OCI-LY1 (cell line): ENCODE results near the gene AFMID.

ENCODE experiments used
- H2AFZ ChIP-seq: fragments of 200-600 bp; sonication (generic), shearing (Covaris generic); 2 replicates; pipeline ENCODE4 v1.6.0; 2014; ENCODE audit warnings: antibody characterized with exemption, mild to moderate bottlenecking, low read length
- H3F3A ChIP-seq: fragments of 200-600 bp; sonication (generic), shearing (Covaris generic); 2 replicates; pipeline ENCODE4 v1.6.0; 2014; ENCODE audit warnings: mild to moderate bottlenecking, antibody characterized with exemption, low read length, moderate library complexity; ENCODE audit not compliant: insufficient read depth
- H3K27ac ChIP-seq: fragments of 200-600 bp; sonication (generic); 2 replicates; pipeline ENCODE4 v1.5.1; 2014; ENCODE audit warnings: low read length, mixed run types, mild to moderate bottlenecking, low read depth; ENCODE audit not compliant: poor library complexity, severe bottlenecking
- H3K27me3 ChIP-seq: fragments of 200-600 bp; sonication (generic); 2 replicates; pipeline ENCODE4 v1.6.0; 2014; ENCODE audit warnings: antibody characterized with exemption, mild to moderate bottlenecking, low read length, moderate library complexity; ENCODE audit not compliant: insufficient read depth
- H3K36me3 ChIP-seq: fragments of 200-600 bp; sonication (generic); 2 replicates; pipeline ENCODE4 v1.6.1; 2014; ENCODE audit warnings: mild to moderate bottlenecking, antibody characterized with exemption, low read length, moderate library complexity, mixed read lengths; ENCODE audit not compliant: insufficient read depth
- H3K4me1 ChIP-seq: fragments of 200-600 bp; sonication (generic); 2 replicates; pipeline ENCODE4 v1.5.1; 2014; ENCODE audit warnings: mild to moderate bottlenecking, low read length, moderate library complexity; ENCODE audit not compliant: insufficient read depth, severe bottlenecking
- H3K4me2 ChIP-seq: fragments of 200-600 bp; sonication (generic), shearing (Covaris generic); 2 replicates; pipeline ENCODE4 v1.6.1; 2014; ENCODE audit warnings: low read length
- H3K4me3 ChIP-seq: fragments of 200-600 bp; sonication (generic); 2 replicates; pipeline ENCODE4 v1.5.1; 2014; ENCODE audit warnings: low read length, low read depth, mild to moderate bottlenecking, mixed read lengths; ENCODE audit not compliant: poor library complexity, severe bottlenecking
- H3K79me2 ChIP-seq: fragments of 200-600 bp; shearing (Covaris generic); 2 replicates; pipeline ENCODE4 v1.6.1; 2016; ENCODE audit warnings: mixed run types, low read length, mixed read lengths; ENCODE audit not compliant: insufficient read depth
- H3K9ac ChIP-seq: fragments of 200-600 bp; sonication (generic), shearing (Covaris generic); 2 replicates; pipeline ENCODE4 v1.6.1; 2014; ENCODE audit warnings: mild to moderate bottlenecking, low read length, mixed read lengths
- H3K9me2 ChIP-seq: fragments of 200-600 bp; sonication (generic), shearing (Covaris generic); 2 replicates; pipeline ENCODE4 v1.6.1; 2014; ENCODE audit warnings: low read depth, mild to moderate bottlenecking, low read length, mixed read lengths
- H3K9me3 ChIP-seq: fragments of 200-600 bp; shearing (Covaris generic); 2 replicates; pipeline ENCODE4 v1.6.1; 2014; ENCODE audit warnings: low read length, mixed read lengths
- H4K20me1 ChIP-seq: fragments of 200-600 bp; sonication (generic), shearing (Covaris generic); 2 replicates; pipeline ENCODE4 v1.6.0; 2016; ENCODE audit warnings: mild to moderate bottlenecking, low read length; ENCODE audit not compliant: insufficient read depth
- CTCF ChIP-seq: fragments of 200-600 bp; sonication (generic), shearing (Covaris generic); IDR thresholded peaks from 2 replicates; pipeline ENCODE4 v1.5.1; 2017; ENCODE audit warnings: mild to moderate bottlenecking, antibody characterized with exemption, low read length, moderate library complexity, mixed read lengths
- EZH2 ChIP-seq: fragments of 200-600 bp; sonication (generic), shearing (Covaris generic); IDR thresholded peaks from 2 replicates; pipeline ENCODE4 v1.8.0; 2017; ENCODE audit warnings: borderline replicate concordance, mixed run types, mild to moderate bottlenecking, antibody characterized with exemption, low read length, moderate library complexity, mixed read lengths

The AFMID gene

GRCh38 chr17:78238823-78239488 lies 51.8 kb downstream of the AFMID start:
- H3K79me2 ChIP-seq = no peaks in the 10 kb centered on the region
- peak overlapping the region; percentile 31 for H3K4me3 ChIP-seq
- peak overlapping the region; percentile 57 for H3K4me2 ChIP-seq
- H3K9ac ChIP-seq = peak overlapping the region; percentile 54; the same call in 1 of the 2 replicates
- H3K9me2 ChIP-seq = no peaks in the 10 kb centered on the region
- no peaks in the 10 kb centered on the region; the same call in 1 of the 2 replicates for H3K27me3 ChIP-seq
- H3K27ac ChIP-seq = peak overlapping the region; percentile 95
- no peaks in the 10 kb centered on the region for H4K20me1 ChIP-seq
- TF ChIP-seq CTCF (no peak), EZH2 (no peak)
- no peaks in the 10 kb centered on the region; the same call in 1 of the 2 replicates for H3F3A ChIP-seq
- H3K4me1 ChIP-seq = peaks cover 62% of the 10 kb centered on the region
- H2AFZ ChIP-seq = no peak overlapping the region
- H3K9me3 ChIP-seq = no peaks in the 10 kb centered on the region
- no peaks in the 10 kb centered on the region for H3K36me3 ChIP-seq

GRCh38 chr17:78239489-78239931 lies 52.3 kb downstream of the AFMID start:
- Histone ChIP-seq H3F3A (no peaks in the 10 kb centered on the region; the same call in 1 of the 2 replicates), H3K4me2 (peak overlapping the region; percentile 57), H3K79me2 (no peaks in the 10 kb centered on the region), H3K36me3 (no peaks in the 10 kb centered on the region), H3K4me1 (peaks cover 62% of the 10 kb centered on the region), H3K27ac (peak overlapping the region; percentile 95), H3K27me3 (no peaks in the 10 kb centered on the region), H4K20me1 (no peaks in the 10 kb centered on the region), H3K9ac (peak overlapping the region; percentile 54; the same call in 1 of the 2 replicates), H2AFZ (no peak overlapping the region), H3K4me3 (peak overlapping the region; percentile 31), H3K9me2 (no peaks in the 10 kb centered on the region), H3K9me3 (no peaks in the 10 kb centered on the region)
- TF ChIP-seq CTCF (no peak), EZH2 (no peak)

- no peak for TF ChIP-seq EZH2
- no peak for TF ChIP-seq CTCF
- H3K27ac ChIP-seq = peak overlapping the region; percentile 95
- H2AFZ ChIP-seq = no peak overlapping the region
- H3K9me3 ChIP-seq = no peaks in the 10 kb centered on the region
- no peak overlapping the region for H3K9ac ChIP-seq
- H3K27me3 ChIP-seq = no peaks in the 10 kb centered on the region
- H3K36me3 ChIP-seq = no peaks in the 10 kb centered on the region
- no peaks in the 10 kb centered on the region for H3K9me2 ChIP-seq
- no peak overlapping the region for H3K4me3 ChIP-seq
- no peaks in the 10 kb centered on the region; the same call in 1 of the 2 replicates for H3F3A ChIP-seq
- peaks cover 62% of the 10 kb centered on the region for H3K4me1 ChIP-seq
- H3K79me2 ChIP-seq = no peaks in the 10 kb centered on the region
- no peaks in the 10 kb centered on the region for H4K20me1 ChIP-seq
- H3K4me2 ChIP-seq = no peak overlapping the region
Observed at GRCh38 chr17:78240012-78240655, 53.0 kb downstream of the AFMID start.
